Kidney (tissue), 14 donors: ENCODE data around the gene SPOCK1. TPM values are rescaled to one million over a fixed set of nuclear protein-coding genes. Genes with fewer than 3 reads are reported as not detected.

Experiments
- DNase-seq, 5 donors: peaks; one replicate each; pipeline ENCODE4 v3.0.0-alpha.2; 2013 to 2020
- FAIRE-seq: peaks from 2 replicates; lab custom pipeline; 2012; peaks lifted over from hg19 to GRCh38; lab: Jason Lieb, UNC
- H3K27ac ChIP-seq, 2 donors: one replicate each; pipeline ENCODE4 v1.7.0; 2013; ENCODE audit warnings: low read depth in 2 of 2, low read length in 2 of 2, inconsistent platforms in 1 of 2
- H3K27me3 ChIP-seq: one replicate; pipeline ENCODE4 v1.7.1; 2013; ENCODE audit warnings: low read length, inconsistent platforms; ENCODE audit not compliant: control insufficient read depth, insufficient read depth
- H3K36me3 ChIP-seq, 3 donors: one replicate each; pipeline versions ENCODE4 v1.7.0 to v1.7.1; 2013; ENCODE audit warnings: low read length in 3 of 3, control low read depth in 1 of 3, inconsistent platforms in 1 of 3; ENCODE audit not compliant: insufficient read depth in 3 of 3, control insufficient read depth in 2 of 3
- H3K4me1 ChIP-seq, 3 donors: one replicate each; pipeline versions ENCODE4 v1.7.0 to v1.7.1; 2013; ENCODE audit warnings: low read length in 3 of 3, inconsistent platforms in 1 of 3, low read depth in 1 of 3; ENCODE audit not compliant: control insufficient read depth in 2 of 3, insufficient read depth in 2 of 3
- H3K4me3 ChIP-seq, 3 donors: one replicate each; pipeline versions ENCODE4 v1.7.0 to v1.8.1; 2013; ENCODE audit warnings: low read length in 3 of 3, control low read depth in 1 of 3, inconsistent platforms in 1 of 3
- H3K9ac ChIP-seq, 3 donors: one replicate each; pipeline versions ENCODE4 v1.7.0 to v1.7.1; 2013; ENCODE audit warnings: low read length in 3 of 3, control low read depth in 1 of 3, inconsistent platforms in 1 of 3
- H3K9me3 ChIP-seq, 3 donors: one replicate each; pipeline versions ENCODE4 v1.7.0 to v1.7.1; 2013; ENCODE audit warnings: low read length in 3 of 3, control low read depth in 1 of 3, inconsistent platforms in 1 of 3; ENCODE audit not compliant: control insufficient read depth in 2 of 3, insufficient read depth in 1 of 3
- CTCF ChIP-seq: IDR thresholded peaks from 3 replicates; pipeline ENCODE4 v1.5.1; 2012; ENCODE audit warnings: mild to moderate bottlenecking, moderate library complexity, borderline replicate concordance; ENCODE audit not compliant: insufficient read depth; ENCODE audit errors: extremely low read depth
- intact Hi-C: fragments of 100-400 bp; cut with DNase I; formaldehyde crosslinking; loops from one replicate; pipeline ENCODE4 v1.11.1; 2022
- polyA plus RNA-seq: library from polyadenylated mRNA; stranded (reverse); fragments of 350-450 nt; fragmentation: Illumina TruSeq; extraction: RNeasy Lipid Tissue Mini Kit (QIAGEN cat#74804); gene quantifications from one replicate; pipeline ENCODE4 v1.2.3, GENCODE V29; 2014; ENCODE audit warnings: low read depth, low replicate concordance; ENCODE audit not compliant: insufficient read depth
- total RNA-seq: library from RNA; stranded (reverse); fragmentation: NEBNext Ultra II Directional; extraction: Animal tissue kit (Norgen Biotek cat#: 25700); gene quantifications from one replicate; pipeline ENCODE4 v1.2.1, GENCODE V29; 2021
- donor health status: control.
- donor health status: control.
- donor health status: control.
- donor health status: control.
- donor health status: control.
- donor health status: DM: yes; HTN: yes; CAD: no.
- donor health status: Normal renal cell carcinoma (clear cell type).

The SPOCK1 gene
- total and polyA plus RNA-seq, 2 donors from 2014 or later: 15.7 to 32.8 TPM

- intact Hi-C loops: no loop called here
- DNase-seq: no peak
- H3K27me3 ChIP-seq: no peaks in the 10 kb centered on the region
- no peak for TF ChIP-seq CTCF
- no peaks in the 10 kb centered on the region for H3K36me3 ChIP-seq
- no peak overlapping the region for H3K9ac ChIP-seq
- no peak for FAIRE-seq
- H3K27ac ChIP-seq: no peak overlapping the region
- no peaks in the 10 kb centered on the region for H3K4me1 ChIP-seq
- H3K4me3 ChIP-seq: no peak overlapping the region
- H3K9me3 ChIP-seq: no peaks in the 10 kb centered on the region
Observed at GRCh38 chr5:137192293-137192743, 306.8 kb downstream of the SPOCK1 start.

- H3K27me3 ChIP-seq: no peaks in the 10 kb centered on the region
- H3K4me1 ChIP-seq: no peaks in the 10 kb centered on the region
- H3K27ac ChIP-seq: no peak overlapping the region
- no peak overlapping the region for H3K4me3 ChIP-seq
- TF ChIP-seq CTCF: no peak
- no peak for DNase-seq
- no peak overlapping the region for H3K9ac ChIP-seq
- no peak for FAIRE-seq
- no peaks in the 10 kb centered on the region for H3K36me3 ChIP-seq
- H3K9me3 ChIP-seq: no peaks in the 10 kb centered on the region
- intact Hi-C loops: no loop called here
Observed at GRCh38 chr5:137191179-137191578, 307.9 kb downstream of the SPOCK1 start.

- Histone ChIP-seq H3K36me3 (no peaks in the 10 kb centered on the region), H3K9me3 (no peaks in the 10 kb centered on the region), H3K27me3 (no peaks in the 10 kb centered on the region), H3K4me1 (no peaks in the 10 kb centered on the region), H3K9ac (no peak overlapping the region), H3K4me3 (no peak overlapping the region), H3K27ac (no peak overlapping the region)
- TF ChIP-seq CTCF: no peak
- DNase-seq: no peak
- no peak for FAIRE-seq
- intact Hi-C loops: no loop called here
Observed at GRCh38 chr5:137190441-137190840, 308.7 kb downstream of the SPOCK1 start.

- intact Hi-C loops: no loop called here
- Histone ChIP-seq H3K9ac (no peak overlapping the region), H3K27me3 (no peaks in the 10 kb centered on the region), H3K9me3 (no peaks in the 10 kb centered on the region), H3K27ac (no peak overlapping the region), H3K4me3 (no peak overlapping the region), H3K4me1 (no peaks in the 10 kb centered on the region), H3K36me3 (no peaks in the 10 kb centered on the region)
- DNase-seq (no peak), FAIRE-seq (no peak)
- TF ChIP-seq CTCF: no peak
Observed at GRCh38 chr5:137190031-137190430, 309.1 kb downstream of the SPOCK1 start.
